Measurements from ENCODE around the gene TYMP.

TYMP gene

GRCh38 chr22:50560034-50560433, 30.2 kb upstream of the TYMP start:
- H3K9ac ChIP-seq (ENCODE audit: low read length), result no peak overlapping the region
- no peak overlapping the region for H3K27ac ChIP-seq (ENCODE audit: low read depth, low read length)
- H3K36me3 ChIP-seq (ENCODE audit: control insufficient read depth, insufficient read depth, low read length), result no peaks in the 10 kb centered on the region
- H3K27me3 ChIP-seq (ENCODE audit: control insufficient read depth, insufficient read depth, low read length), result no peaks in the 10 kb centered on the region
- no peak overlapping the region for H3K4me3 ChIP-seq (ENCODE audit: low read length)
- H3K4me1 ChIP-seq (ENCODE audit: control insufficient read depth, insufficient read depth, low read length), result no peaks in the 10 kb centered on the region

GRCh38 chr22:50556703-50557102, 26.9 kb upstream of the TYMP start:
- no peak overlapping the region for H3K4me3 ChIP-seq (ENCODE audit: low read length)
- no peak overlapping the region for H3K9ac ChIP-seq (ENCODE audit: low read length)
- H3K27me3 ChIP-seq (ENCODE audit: control insufficient read depth, insufficient read depth, low read length), result no peaks in the 10 kb centered on the region
- no peaks in the 10 kb centered on the region for H3K4me1 ChIP-seq (ENCODE audit: control insufficient read depth, insufficient read depth, low read length)
- no peaks in the 10 kb centered on the region for H3K36me3 ChIP-seq (ENCODE audit: control insufficient read depth, insufficient read depth, low read length)
- no peak overlapping the region for H3K27ac ChIP-seq (ENCODE audit: low read depth, low read length)

- Histone ChIP-seq H3K4me1 (ENCODE audit: control insufficient read depth, insufficient read depth, low read length) (no peaks in the 10 kb centered on the region), H3K27ac (ENCODE audit: low read depth, low read length) (no peak overlapping the region), H3K36me3 (ENCODE audit: control insufficient read depth, insufficient read depth, low read length) (no peaks in the 10 kb centered on the region), H3K27me3 (ENCODE audit: control insufficient read depth, insufficient read depth, low read length) (peaks cover 9% of the 10 kb centered on the region), H3K4me3 (ENCODE audit: low read length) (no peak overlapping the region), H3K9ac (ENCODE audit: low read length) (no peak overlapping the region)
Measured at GRCh38 chr22:50553310-50553709, 23.5 kb upstream of the TYMP start.

- Histone ChIP-seq H3K9ac (ENCODE audit: low read length) (no peak overlapping the region), H3K27me3 (ENCODE audit: control insufficient read depth, insufficient read depth, low read length) (peaks cover 12% of the 10 kb centered on the region), H3K4me3 (ENCODE audit: low read length) (no peak overlapping the region), H3K36me3 (ENCODE audit: control insufficient read depth, insufficient read depth, low read length) (no peaks in the 10 kb centered on the region), H3K27ac (ENCODE audit: low read depth, low read length) (no peak overlapping the region), H3K4me1 (ENCODE audit: control insufficient read depth, insufficient read depth, low read length) (no peaks in the 10 kb centered on the region)
Measured at GRCh38 chr22:50551160-50551752, 21.4 kb upstream of the TYMP start.

- Histone ChIP-seq H3K27me3 (ENCODE audit: control insufficient read depth, insufficient read depth, low read length) (peaks cover 19% of the 10 kb centered on the region), H3K9ac (ENCODE audit: low read length) (no peak overlapping the region), H3K36me3 (ENCODE audit: control insufficient read depth, insufficient read depth, low read length) (no peaks in the 10 kb centered on the region), H3K4me1 (ENCODE audit: control insufficient read depth, insufficient read depth, low read length) (no peaks in the 10 kb centered on the region), H3K4me3 (ENCODE audit: low read length) (no peak overlapping the region), H3K27ac (ENCODE audit: low read depth, low read length) (no peak overlapping the region)
Measured at GRCh38 chr22:50550395-50550794, 20.6 kb upstream of the TYMP start.

- no peaks in the 10 kb centered on the region for H3K4me1 ChIP-seq (ENCODE audit: control insufficient read depth, insufficient read depth, low read length)
- no peak overlapping the region for H3K27ac ChIP-seq (ENCODE audit: low read depth, low read length)
- H3K36me3 ChIP-seq (ENCODE audit: control insufficient read depth, insufficient read depth, low read length), result no peaks in the 10 kb centered on the region
- H3K4me3 ChIP-seq (ENCODE audit: low read length), result peak overlapping the region; percentile 44
- H3K27me3 ChIP-seq (ENCODE audit: control insufficient read depth, insufficient read depth, low read length), result peaks cover 19% of the 10 kb centered on the region
- no peak overlapping the region for H3K9ac ChIP-seq (ENCODE audit: low read length)
Measured at GRCh38 chr22:50548921-50549790, 19.3 kb upstream of the TYMP start.

- H3K9ac ChIP-seq (ENCODE audit: low read length), result no peak overlapping the region
- peaks cover 19% of the 10 kb centered on the region for H3K27me3 ChIP-seq (ENCODE audit: control insufficient read depth, insufficient read depth, low read length)
- H3K27ac ChIP-seq (ENCODE audit: low read depth, low read length), result no peak overlapping the region
- no peaks in the 10 kb centered on the region for H3K36me3 ChIP-seq (ENCODE audit: control insufficient read depth, insufficient read depth, low read length)
- no peaks in the 10 kb centered on the region for H3K4me1 ChIP-seq (ENCODE audit: control insufficient read depth, insufficient read depth, low read length)
- H3K4me3 ChIP-seq (ENCODE audit: low read length), result peak overlapping the region; percentile 44
Measured at GRCh38 chr22:50548040-50548920, 18.5 kb upstream of the TYMP start.

- Histone ChIP-seq H3K4me1 (ENCODE audit: control insufficient read depth, insufficient read depth, low read length) (no peaks in the 10 kb centered on the region), H3K9ac (ENCODE audit: low read length) (no peak overlapping the region), H3K27me3 (ENCODE audit: control insufficient read depth, insufficient read depth, low read length) (peaks cover 19% of the 10 kb centered on the region), H3K36me3 (ENCODE audit: control insufficient read depth, insufficient read depth, low read length) (no peaks in the 10 kb centered on the region), H3K27ac (ENCODE audit: low read depth, low read length) (no peak overlapping the region), H3K4me3 (ENCODE audit: low read length) (no peak overlapping the region)
Measured at GRCh38 chr22:50547263-50547985, 17.6 kb upstream of the TYMP start.

GRCh38 chr22:50546326-50547262, 16.8 kb upstream of the TYMP start:
- peaks cover 19% of the 10 kb centered on the region for H3K27me3 ChIP-seq (ENCODE audit: control insufficient read depth, insufficient read depth, low read length)
- no peaks in the 10 kb centered on the region for H3K4me1 ChIP-seq (ENCODE audit: control insufficient read depth, insufficient read depth, low read length)

GRCh38 chr22:50545522-50546325, 15.9 kb upstream of the TYMP start, which contains the start of gene KLHDC7B:
KLHDC7B (plus strand) TSS chr22:50545899; CDS start chr22:50546244, 345 bp downstream.
- Histone ChIP-seq H3K27me3 (ENCODE audit: control insufficient read depth, insufficient read depth, low read length) (peaks cover 19% of the 10 kb centered on the region), H3K36me3 (ENCODE audit: control insufficient read depth, insufficient read depth, low read length) (no peaks in the 10 kb centered on the region), H3K4me1 (ENCODE audit: control insufficient read depth, insufficient read depth, low read length) (no peaks in the 10 kb centered on the region), H3K4me3 (ENCODE audit: low read length) (no peak within 1 kb of the TSS), H3K27ac (ENCODE audit: low read depth, low read length) (no peak within 1 kb of the TSS), H3K9ac (ENCODE audit: low read length) (no peak within 1 kb of the TSS)

More at GRCh38 chr22:50546326-50547262, 16.8 kb upstream of the TYMP start:
- H3K9ac ChIP-seq (ENCODE audit: low read length), result no peak overlapping the region
- no peaks in the 10 kb centered on the region for H3K36me3 ChIP-seq (ENCODE audit: control insufficient read depth, insufficient read depth, low read length)
- H3K27ac ChIP-seq (ENCODE audit: low read depth, low read length), result no peak overlapping the region
- H3K4me3 ChIP-seq (ENCODE audit: low read length), result no peak overlapping the region

All from rectal smooth muscle tissue (tissue), 1 donor.